SK-N-SH treated with all-trans-retinoic acid at 6 μM for 48 hours (cell line): ENCODE results near the gene GPR150.

ENCODE experiments used
- ATAC-seq: fragments of 200-7000 bp; cut with Tn5 transposase; 3 replicates; pipeline ENCODE4 v1.9.1; 2020; ENCODE audit warnings: mild to moderate bottlenecking, moderate library complexity
- ARNTL ChIP-seq: fragments of 450-650 bp; formaldehyde crosslinking; IDR thresholded peaks from 2 replicates; pipeline ENCODE4 v1.5.0; 2020; ENCODE audit warnings: low read depth, mild to moderate bottlenecking, moderate library complexity, borderline replicate concordance
- BACH2 ChIP-seq: fragments of 250-450 bp; sonication (Bioruptor Pico); IDR thresholded peaks from 2 replicates; pipeline ENCODE4 v1.9.0; 2021; ENCODE audit warnings: mild to moderate bottlenecking, borderline replicate concordance
- CREB5 ChIP-seq: fragments of 250-450 bp; sonication (Bioruptor Pico); IDR thresholded peaks from 2 replicates; pipeline ENCODE4 v1.5.1; 2020; ENCODE audit warnings: low read depth, mild to moderate bottlenecking, moderate library complexity
- CSDC2 ChIP-seq: fragments of 250-450 bp; sonication (Bioruptor Pico); IDR thresholded peaks from 2 replicates; pipeline ENCODE4 v1.5.0; 2020; ENCODE audit warnings: mild to moderate bottlenecking, moderate library complexity
- CSRNP3 ChIP-seq: fragments of 250-450 bp; sonication (Bioruptor Pico); IDR thresholded peaks from 2 replicates; pipeline ENCODE4 v1.5.1; 2021; ENCODE audit warnings: mild to moderate bottlenecking, moderate library complexity
- ESRRG ChIP-seq: fragments of 250-450 bp; sonication (Bioruptor Pico); IDR thresholded peaks from 2 replicates; pipeline ENCODE4 v1.6.1; 2021; ENCODE audit warnings: mild to moderate bottlenecking
- GLIS3 ChIP-seq: fragments of 250-450 bp; sonication (Bioruptor Pico); IDR thresholded peaks from 2 replicates; pipeline ENCODE4 v1.5.0; 2020; ENCODE audit warnings: mild to moderate bottlenecking, moderate library complexity
- ISL1 ChIP-seq: fragments of 250-450 bp; sonication (Bioruptor Pico); IDR thresholded peaks from 2 replicates; pipeline ENCODE4 v2.1.2; 2022; ENCODE audit warnings: mild to moderate bottlenecking, moderate library complexity
- OSR1 ChIP-seq: fragments of 250-450 bp; sonication (Bioruptor Pico); IDR thresholded peaks from 2 replicates; pipeline ENCODE4 v1.8.0; 2022; ENCODE audit warnings: moderate library complexity, mild to moderate bottlenecking, inconsistent platforms
- PATZ1 ChIP-seq: fragments of 250-450 bp; sonication (Bioruptor Pico); IDR thresholded peaks from 2 replicates; pipeline ENCODE4 v1.8.0; 2020; ENCODE audit warnings: mild to moderate bottlenecking, moderate library complexity, borderline replicate concordance
- PPARA ChIP-seq: fragments of 250-450 bp; sonication (Bioruptor Pico); IDR thresholded peaks from 2 replicates; pipeline ENCODE4 v1.5.0; 2020; ENCODE audit warnings: mild to moderate bottlenecking, borderline replicate concordance
- RARB ChIP-seq: fragments of 250-450 bp; sonication (Bioruptor Pico); IDR thresholded peaks from 2 replicates; pipeline ENCODE4 v1.8.0; 2021; ENCODE audit warnings: mild to moderate bottlenecking, moderate library complexity
- SNAI2 ChIP-seq: fragments of 250-450 bp; sonication (Bioruptor Pico); IDR thresholded peaks from 2 replicates; pipeline ENCODE4 v1.5.0; 2020; ENCODE audit warnings: mild to moderate bottlenecking, moderate library complexity
- TCF4 ChIP-seq: fragments of 250-450 bp; sonication (Bioruptor Pico); IDR thresholded peaks from 2 replicates; pipeline ENCODE4 v1.8.0; 2021; ENCODE audit warnings: mild to moderate bottlenecking, moderate library complexity, borderline replicate concordance
- TOX ChIP-seq: fragments of 250-450 bp; sonication (Bioruptor Pico); IDR thresholded peaks from 2 replicates; pipeline ENCODE4 v1.8.0; 2021; ENCODE audit warnings: mild to moderate bottlenecking, moderate library complexity, borderline replicate concordance
- TSHZ2 ChIP-seq: fragments of 250-450 bp; sonication (Bioruptor Pico); IDR thresholded peaks from 2 replicates; pipeline ENCODE4 v1.5.0; 2020; ENCODE audit warnings: mild to moderate bottlenecking, moderate library complexity
- ZC3H10 ChIP-seq: fragments of 250-450 bp; sonication (Bioruptor Pico); IDR thresholded peaks from 2 replicates; pipeline ENCODE4 v1.5.1; 2021; ENCODE audit warnings: mild to moderate bottlenecking, moderate library complexity
- ZFP3 ChIP-seq: fragments of 250-450 bp; sonication (Bioruptor Pico); IDR thresholded peaks from 2 replicates; pipeline ENCODE4 v1.5.0; 2020; ENCODE audit warnings: mild to moderate bottlenecking, moderate library complexity
- ZFP30 ChIP-seq: fragments of 450-650 bp; formaldehyde crosslinking; IDR thresholded peaks from 2 replicates; pipeline ENCODE4 v1.5.0; 2022; ENCODE audit warnings: mild to moderate bottlenecking, moderate library complexity
- ZNF565 ChIP-seq: fragments of 450-650 bp; formaldehyde crosslinking; conservative IDR thresholded peaks from 2 replicates; pipeline ENCODE4 v1.5.0; 2020; ENCODE audit warnings: low read depth, mild to moderate bottlenecking, moderate library complexity
- ZNF70 ChIP-seq: fragments of 450-650 bp; formaldehyde crosslinking; IDR thresholded peaks from 2 replicates; pipeline ENCODE4 v1.5.0; 2020; ENCODE audit warnings: mild to moderate bottlenecking, moderate library complexity
- ZNF8 ChIP-seq: fragments of 450-650 bp; formaldehyde crosslinking; IDR thresholded peaks from 2 replicates; pipeline ENCODE4 v1.5.0; 2020; ENCODE audit warnings: mild to moderate bottlenecking, moderate library complexity

Gene GPR150

GRCh38 chr5:95617057-95617456, 2.8 kb upstream of the GPR150 start (continued):
- TF ChIP-seq PPARA (CRISPR knock-in tag) (no peak), ARNTL (CRISPR knock-in tag) (no peak), ZNF8 (CRISPR knock-in tag) (no peak), CSDC2 (CRISPR knock-in tag) (no peak), ISL1 (CRISPR knock-in tag) (no peak)

GRCh38 chr5:95619096-95619495, 791 bp upstream of the GPR150 start:
- no peak for ATAC-seq
- TF ChIP-seq OSR1 = no peak
- TF ChIP-seq ZNF70 (CRISPR knock-in tag) = no peak
- TF ChIP-seq ZC3H10 = no peak
- no peak for TF ChIP-seq ESRRG

- TF ChIP-seq CSRNP3 (CRISPR knock-in tag) = no peak
- TF ChIP-seq ZFP30 (CRISPR knock-in tag) = no peak
- TF ChIP-seq GLIS3 (CRISPR knock-in tag) = no peak
- TF ChIP-seq ARNTL (CRISPR knock-in tag) = no peak
- TF ChIP-seq CSDC2 (CRISPR knock-in tag) = no peak
- TF ChIP-seq PATZ1 (CRISPR knock-in tag) = no peak
- TF ChIP-seq TSHZ2 (CRISPR knock-in tag) = no peak
- TF ChIP-seq TOX = no peak
- TF ChIP-seq, all 23 proteins: peak for 0
- ATAC-seq = no peak
These were observed 315 bp upstream of the GPR150 start for GRCh38 chr5:95619514-95620029.

- TF ChIP-seq OSR1 (no peak), ZFP3 (CRISPR knock-in tag) (no peak), PPARA (CRISPR knock-in tag) (no peak), TCF4 (CRISPR knock-in tag) (no peak), ZNF565 (CRISPR knock-in tag) (no peak), GLIS3 (CRISPR knock-in tag) (no peak), ESRRG (no peak), SNAI2 (CRISPR knock-in tag) (no peak), RARB (CRISPR knock-in tag) (no peak), BACH2 (CRISPR knock-in tag) (no peak), ZC3H10 (no peak), CSDC2 (CRISPR knock-in tag) (no peak), TOX (no peak), PATZ1 (CRISPR knock-in tag) (no peak), ZFP30 (CRISPR knock-in tag) (no peak), CREB5 (CRISPR knock-in tag) (no peak), ZNF8 (CRISPR knock-in tag) (no peak), ARNTL (CRISPR knock-in tag) (no peak)
- TF ChIP-seq, all 23 proteins: peak for 0
- ATAC-seq = peak; percentile 79
These were observed 1.3 kb downstream of the GPR150 start for GRCh38 chr5:95620870-95621838.
